ENCODE results near the gene GATA1. TPM values are rescaled to one million over a fixed set of nuclear protein-coding genes. Genes with fewer than 3 reads are reported as not detected.

The GATA1 gene
- total and polyA plus RNA-seq, 2 donors, result 0.14 to 0.57 TPM

Other genes starting within 250 kb of the GATA1 start
- gene TBC1D25, start 246.9 kb upstream of the GATA1 start, total RNA-seq, result 3.4 TPM
- gene TBC1D25, start 246.9 kb upstream of the GATA1 start, polyA plus RNA-seq, result 8.7 TPM
- 192 TPM for gene RBM3, start 212.1 kb upstream of the GATA1 start, total RNA-seq
- 213 TPM for gene RBM3, start 212.1 kb upstream of the GATA1 start, polyA plus RNA-seq
- 41.9 TPM for gene WDR13, start 189.1 kb upstream of the GATA1 start, total RNA-seq
- gene WDR13, start 189.1 kb upstream of the GATA1 start, polyA plus RNA-seq, result 153 TPM
- gene WAS, start 102.8 kb upstream of the GATA1 start, total RNA-seq, result 34.7 TPM
- gene WAS, start 102.8 kb upstream of the GATA1 start, polyA plus RNA-seq, result 40.1 TPM
- gene SUV39H1, start 89.9 kb upstream of the GATA1 start, total RNA-seq, result 7.6 TPM
- 5.0 TPM for gene SUV39H1, start 89.9 kb upstream of the GATA1 start, polyA plus RNA-seq
- gene GLOD5, start 24.8 kb upstream of the GATA1 start, total RNA-seq, result not detected
- 0.07 TPM for gene GLOD5, start 24.8 kb upstream of the GATA1 start, polyA plus RNA-seq
- gene HDAC6, start 15.5 kb downstream of the GATA1 start, total RNA-seq, result 46.0 TPM
- 109 TPM for gene HDAC6, start 15.5 kb downstream of the GATA1 start, polyA plus RNA-seq
- not detected for gene ERAS, start 39.9 kb downstream of the GATA1 start, total RNA-seq
- 0.09 TPM for gene ERAS, start 39.9 kb downstream of the GATA1 start, polyA plus RNA-seq
- 0.33 TPM for gene PCSK1N, start 49.0 kb downstream of the GATA1 start, total RNA-seq
- gene PCSK1N, start 49.0 kb downstream of the GATA1 start, polyA plus RNA-seq, result 0.55 TPM
- 60.9 TPM for gene TIMM17B, start 111.2 kb downstream of the GATA1 start, total RNA-seq
- 52.3 TPM for gene TIMM17B, start 111.2 kb downstream of the GATA1 start, polyA plus RNA-seq
- gene PQBP1, start 111.3 kb downstream of the GATA1 start, total RNA-seq, result 81.0 TPM
- gene PQBP1, start 111.3 kb downstream of the GATA1 start, polyA plus RNA-seq, result 86.0 TPM
- 8.4 TPM for gene SLC35A2, start 125.1 kb downstream of the GATA1 start, total RNA-seq
- 13.3 TPM for gene SLC35A2, start 125.1 kb downstream of the GATA1 start, polyA plus RNA-seq
- gene PIM2, start 132.4 kb downstream of the GATA1 start, total RNA-seq, result 54.2 TPM
- gene PIM2, start 132.4 kb downstream of the GATA1 start, polyA plus RNA-seq, result 75.4 TPM
- gene OTUD5, start 171.0 kb downstream of the GATA1 start, total RNA-seq, result 28.8 TPM
- 62.4 TPM for gene OTUD5, start 171.0 kb downstream of the GATA1 start, polyA plus RNA-seq
- gene KCND1, start 185.3 kb downstream of the GATA1 start, total RNA-seq, result 0.19 TPM
- 3.1 TPM for gene KCND1, start 185.3 kb downstream of the GATA1 start, polyA plus RNA-seq
- gene GRIPAP1, start 215.7 kb downstream of the GATA1 start, total RNA-seq, result 19.5 TPM
- gene GRIPAP1, start 215.7 kb downstream of the GATA1 start, polyA plus RNA-seq, result 37.0 TPM

Data from thymus (tissue), 2 donors.